Activated naive CD8-positive, alpha-beta T cell treated with anti-CD3 and anti-CD28 coated beads, Interleukin-2, amount 50 U/mL, for 24 hours (primary cell): Measurements from ENCODE around the gene METTL26.

Experiments used
- ATAC-seq: fragments of 150-1000 bp; cut with Tn5 transposase; one replicate; pipeline ENCODE4 v1.10.0; 2021
- DNase-seq: peaks from one replicate; pipeline ENCODE4 v3.0.0; 2021
- H3K27ac Mint-ChIP-seq: one replicate; pipeline ENCODE4 v1.8.0; 2021; ENCODE audit warnings: mild to moderate bottlenecking, mixed read lengths
- H3K27me3 Mint-ChIP-seq: one replicate; pipeline ENCODE4 v1.8.0; 2021; ENCODE audit warnings: mixed read lengths
- H3K36me3 Mint-ChIP-seq: one replicate; pipeline ENCODE4 v1.8.0; 2021; ENCODE audit warnings: low read depth, mixed read lengths
- H3K4me1 Mint-ChIP-seq: one replicate; pipeline ENCODE4 v1.8.0; 2021; ENCODE audit warnings: mixed read lengths
- H3K4me3 Mint-ChIP-seq: one replicate; pipeline ENCODE4 v1.8.0; 2021; ENCODE audit warnings: mild to moderate bottlenecking, moderate library complexity, mixed read lengths
- H3K9me3 Mint-ChIP-seq: one replicate; pipeline ENCODE4 v1.8.0; 2021; ENCODE audit warnings: mixed read lengths

METTL26 gene

GRCh38 chr16:654034-654433 lies 17.9 kb upstream of the METTL26 start:
- H3K27ac Mint-ChIP-seq = no peak overlapping the region
- no peaks in the 10 kb centered on the region for H3K9me3 Mint-ChIP-seq
- peaks cover 2% of the 10 kb centered on the region for H3K36me3 Mint-ChIP-seq
- no peak for DNase-seq
- peaks cover 4% of the 10 kb centered on the region for H3K4me1 Mint-ChIP-seq
- H3K4me3 Mint-ChIP-seq = no peak overlapping the region
- no peaks in the 10 kb centered on the region for H3K27me3 Mint-ChIP-seq
- ATAC-seq = no peak

GRCh38 chr16:652454-653305 lies 16.6 kb upstream of the METTL26 start:
- Mint-ChIP-seq H3K27me3 (no peaks in the 10 kb centered on the region), H3K4me3 (no peak overlapping the region), H3K9me3 (no peaks in the 10 kb centered on the region), H3K4me1 (peaks cover 10% of the 10 kb centered on the region), H3K36me3 (peaks cover 4% of the 10 kb centered on the region), H3K27ac (no peak overlapping the region)
- ATAC-seq (no peak), DNase-seq (no peak)

- Mint-ChIP-seq H3K27me3 (no peaks in the 10 kb centered on the region), H3K36me3 (peaks cover 4% of the 10 kb centered on the region), H3K4me3 (no peak overlapping the region), H3K4me1 (peaks cover 10% of the 10 kb centered on the region), H3K27ac (no peak overlapping the region), H3K9me3 (no peaks in the 10 kb centered on the region)
- DNase-seq = no peak
- ATAC-seq = no peak
Measured at GRCh38 chr16:651844-652243, 15.7 kb upstream of the METTL26 start.

GRCh38 chr16:649631-650030 lies 13.5 kb upstream of the METTL26 start:
- ATAC-seq = no peak
- peak overlapping the region; percentile 65 for H3K27ac Mint-ChIP-seq
- peak; percentile 35 for DNase-seq
- H3K4me1 Mint-ChIP-seq = peaks cover 10% of the 10 kb centered on the region
- H3K9me3 Mint-ChIP-seq = no peaks in the 10 kb centered on the region
- H3K36me3 Mint-ChIP-seq = peaks cover 5% of the 10 kb centered on the region
- peak overlapping the region; percentile 79 for H3K4me3 Mint-ChIP-seq
- H3K27me3 Mint-ChIP-seq = no peaks in the 10 kb centered on the region

GRCh38 chr16:648781-649589 lies 12.9 kb upstream of the METTL26 start, which contains the start of gene WDR90:
Gene WDR90, plus strand, starts transcription at chr16:649365. Its CDS starts 52 bp downstream, at chr16:649417.
- H3K4me1 Mint-ChIP-seq = peaks cover 17% of the 10 kb centered on the region
- ATAC-seq = peak; percentile 85

GRCh38 chr16:648071-648780 lies 12.1 kb upstream of the METTL26 start:
- H3K4me1 Mint-ChIP-seq = peaks cover 21% of the 10 kb centered on the region
- H3K27me3 Mint-ChIP-seq = no peaks in the 10 kb centered on the region
- ATAC-seq (peak; percentile 38), DNase-seq (peak; percentile 75)
- peak overlapping the region; percentile 83 for H3K27ac Mint-ChIP-seq
- H3K4me3 Mint-ChIP-seq = peak overlapping the region; percentile 83
- H3K9me3 Mint-ChIP-seq = no peaks in the 10 kb centered on the region
- peaks cover 11% of the 10 kb centered on the region for H3K36me3 Mint-ChIP-seq

More at GRCh38 chr16:648781-649589, 12.9 kb upstream of the METTL26 start, which contains the start of gene WDR90:
- Mint-ChIP-seq H3K4me3 (peak within 1 kb of the TSS; percentile 83), H3K9me3 (no peaks in the 10 kb centered on the region), H3K27me3 (no peaks in the 10 kb centered on the region), H3K27ac (peak within 1 kb of the TSS; percentile 83), H3K36me3 (peaks cover 10% of the 10 kb centered on the region)
- peak; percentile 96 for DNase-seq

GRCh38 chr16:647173-647902 lies 11.2 kb upstream of the METTL26 start:
- no peak for DNase-seq
- Mint-ChIP-seq H3K4me1 (peaks cover 24% of the 10 kb centered on the region), H3K27ac (no peak overlapping the region), H3K9me3 (no peaks in the 10 kb centered on the region), H3K27me3 (no peaks in the 10 kb centered on the region), H3K36me3 (peaks cover 9% of the 10 kb centered on the region), H3K4me3 (peak overlapping the region; percentile 6)
- no peak for ATAC-seq

GRCh38 chr16:646679-647172 lies 10.6 kb upstream of the METTL26 start:
- no peak overlapping the region for H3K4me3 Mint-ChIP-seq
- ATAC-seq = no peak
- no peaks in the 10 kb centered on the region for H3K9me3 Mint-ChIP-seq
- H3K4me1 Mint-ChIP-seq = peaks cover 24% of the 10 kb centered on the region
- peaks cover 9% of the 10 kb centered on the region for H3K36me3 Mint-ChIP-seq
- no peak overlapping the region for H3K27ac Mint-ChIP-seq
- DNase-seq = no peak
- H3K27me3 Mint-ChIP-seq = no peaks in the 10 kb centered on the region

GRCh38 chr16:645852-646678 lies 10.0 kb upstream of the METTL26 start:
- ATAC-seq (no peak), DNase-seq (no peak)
- no peak overlapping the region for H3K4me3 Mint-ChIP-seq
- no peaks in the 10 kb centered on the region for H3K27me3 Mint-ChIP-seq
- peaks cover 24% of the 10 kb centered on the region for H3K4me1 Mint-ChIP-seq
- H3K9me3 Mint-ChIP-seq = no peaks in the 10 kb centered on the region
- H3K36me3 Mint-ChIP-seq = peaks cover 9% of the 10 kb centered on the region
- no peak overlapping the region for H3K27ac Mint-ChIP-seq

GRCh38 chr16:644556-644955 lies 8.5 kb upstream of the METTL26 start:
- Mint-ChIP-seq H3K36me3 (peaks cover 9% of the 10 kb centered on the region), H3K27me3 (no peaks in the 10 kb centered on the region), H3K9me3 (no peaks in the 10 kb centered on the region), H3K27ac (no peak overlapping the region), H3K4me1 (peaks cover 20% of the 10 kb centered on the region), H3K4me3 (peak overlapping the region; percentile 80)
- DNase-seq (no peak), ATAC-seq (no peak)

GRCh38 chr16:643050-643368 lies 6.9 kb upstream of the METTL26 start:
- no peak for ATAC-seq
- Mint-ChIP-seq H3K4me3 (peak overlapping the region; percentile 80), H3K9me3 (no peaks in the 10 kb centered on the region), H3K4me1 (peaks cover 16% of the 10 kb centered on the region), H3K27ac (peak overlapping the region; percentile 67), H3K27me3 (no peaks in the 10 kb centered on the region), H3K36me3 (peaks cover 7% of the 10 kb centered on the region)
- DNase-seq = no peak

- Mint-ChIP-seq H3K4me1 (peaks cover 16% of the 10 kb centered on the region), H3K27me3 (no peaks in the 10 kb centered on the region), H3K9me3 (no peaks in the 10 kb centered on the region), H3K36me3 (peaks cover 7% of the 10 kb centered on the region), H3K27ac (peak overlapping the region; percentile 67), H3K4me3 (peak overlapping the region; percentile 80)
- ATAC-seq (peak; percentile 38), DNase-seq (peak; percentile 50)
Measured at GRCh38 chr16:642189-643049, 6.3 kb upstream of the METTL26 start.
